ENCODE measurements around the gene B4GALNT4. TPM values are rescaled to one million over a fixed set of nuclear protein-coding genes. Genes with fewer than 3 reads are reported as not detected.

B4GALNT4 gene
- total and polyA plus RNA-seq, 2 donors (not counting 1 experiment from before 2014, with no cell fraction given) = 1.5 to 3.8 TPM

GRCh38 chr11:357582-357981 lies 11.7 kb upstream of the B4GALNT4 start:
- no peaks in the 10 kb centered on the region for H3K9me3 ChIP-seq (ENCODE audit: control insufficient read depth, insufficient read depth, low read depth, low read length)
- TF ChIP-seq EZH2 (IDR thresholded peaks at IDR 0.05; ENCODE audit: low read length, missing control alignments) (no peak), CTCF (conservative IDR thresholded peaks at IDR 0.05 in 1 of 2, IDR thresholded peaks at IDR 0.05 in 1 of 2; ENCODE audit: low read depth in 1 of 2, low read length in 2 of 2) (no peak)
- no peaks in the 10 kb centered on the region for H4K20me1 ChIP-seq (ENCODE audit: control insufficient read depth, extremely low read depth, insufficient read depth, low read length)
- no peak overlapping the region for H2AFZ ChIP-seq (ENCODE audit: low read length)
- no peak for DNase-seq (ENCODE audit: low read depth in 2 of 2)
- no peak overlapping the region for H3K9ac ChIP-seq (ENCODE audit: insufficient read depth, low read length)
- H3K4me3 ChIP-seq (replicated peaks in 1 of 4; ENCODE audit: control extremely low read depth in 1 of 4, insufficient read depth in 1 of 4, low read depth in 3 of 4, low read length in 4 of 4) = no peak overlapping the region
- peaks cover 9% of the 10 kb centered on the region for H3K27me3 ChIP-seq (ENCODE audit: control insufficient read depth, insufficient read depth, low read length)
- no peak overlapping the region for H3K4me2 ChIP-seq (ENCODE audit: extremely low read depth, insufficient read depth, low read length)
- peaks cover 2% of the 10 kb centered on the region for H3K36me3 ChIP-seq (ENCODE audit: control insufficient read depth, insufficient read depth, low read length)
- H3K4me1 ChIP-seq (ENCODE audit: control insufficient read depth, extremely low read depth, insufficient read depth, low read length) = peaks cover 8% of the 10 kb centered on the region
- H3K27ac ChIP-seq (ENCODE audit: insufficient read depth, low read length) = no peak overlapping the region
- H3K79me2 ChIP-seq (ENCODE audit: control insufficient read depth, insufficient read depth, low read length) = no peaks in the 10 kb centered on the region

GRCh38 chr11:358129-358800 lies 11.0 kb upstream of the B4GALNT4 start:
- Histone ChIP-seq H3K36me3 (ENCODE audit: control insufficient read depth, insufficient read depth, low read length) (peaks cover 2% of the 10 kb centered on the region), H3K4me3 (replicated peaks in 1 of 4; ENCODE audit: control extremely low read depth in 1 of 4, insufficient read depth in 1 of 4, low read depth in 3 of 4, low read length in 4 of 4) (no peak overlapping the region), H3K79me2 (ENCODE audit: control insufficient read depth, insufficient read depth, low read length) (no peaks in the 10 kb centered on the region), H3K27me3 (ENCODE audit: control insufficient read depth, insufficient read depth, low read length) (peaks cover 9% of the 10 kb centered on the region), H3K4me2 (ENCODE audit: extremely low read depth, insufficient read depth, low read length) (no peak overlapping the region), H4K20me1 (ENCODE audit: control insufficient read depth, extremely low read depth, insufficient read depth, low read length) (no peaks in the 10 kb centered on the region), H3K9me3 (ENCODE audit: control insufficient read depth, insufficient read depth, low read depth, low read length) (no peaks in the 10 kb centered on the region), H3K9ac (ENCODE audit: insufficient read depth, low read length) (no peak overlapping the region), H2AFZ (ENCODE audit: low read length) (no peak overlapping the region), H3K4me1 (ENCODE audit: control insufficient read depth, extremely low read depth, insufficient read depth, low read length) (peaks cover 8% of the 10 kb centered on the region), H3K27ac (ENCODE audit: insufficient read depth, low read length) (no peak overlapping the region)
- DNase-seq (ENCODE audit: low read depth in 2 of 2) = no peak
- no peak for TF ChIP-seq CTCF (conservative IDR thresholded peaks at IDR 0.05 in 1 of 2, IDR thresholded peaks at IDR 0.05 in 1 of 2; ENCODE audit: low read depth in 1 of 2, low read length in 2 of 2)
- TF ChIP-seq EZH2 (IDR thresholded peaks at IDR 0.05; ENCODE audit: low read length, missing control alignments) = no peak

GRCh38 chr11:359181-359714 lies 10.1 kb upstream of the B4GALNT4 start:
- DNase-seq (ENCODE audit: low read depth in 2 of 2) = no peak
- Histone ChIP-seq H3K4me3 (replicated peaks in 1 of 4; ENCODE audit: control extremely low read depth in 1 of 4, insufficient read depth in 1 of 4, low read depth in 3 of 4, low read length in 4 of 4) (no peak overlapping the region), H2AFZ (ENCODE audit: low read length) (no peak overlapping the region), H3K27me3 (ENCODE audit: control insufficient read depth, insufficient read depth, low read length) (peaks cover 11% of the 10 kb centered on the region), H3K36me3 (ENCODE audit: control insufficient read depth, insufficient read depth, low read length) (peaks cover 2% of the 10 kb centered on the region), H3K27ac (ENCODE audit: insufficient read depth, low read length) (no peak overlapping the region), H3K9ac (ENCODE audit: insufficient read depth, low read length) (no peak overlapping the region), H3K4me1 (ENCODE audit: control insufficient read depth, extremely low read depth, insufficient read depth, low read length) (peaks cover 8% of the 10 kb centered on the region), H4K20me1 (ENCODE audit: control insufficient read depth, extremely low read depth, insufficient read depth, low read length) (no peaks in the 10 kb centered on the region), H3K9me3 (ENCODE audit: control insufficient read depth, insufficient read depth, low read depth, low read length) (no peaks in the 10 kb centered on the region), H3K79me2 (ENCODE audit: control insufficient read depth, insufficient read depth, low read length) (no peaks in the 10 kb centered on the region), H3K4me2 (ENCODE audit: extremely low read depth, insufficient read depth, low read length) (no peak overlapping the region)
- TF ChIP-seq CTCF (conservative IDR thresholded peaks at IDR 0.05 in 1 of 2, IDR thresholded peaks at IDR 0.05 in 1 of 2; ENCODE audit: low read depth in 1 of 2, low read length in 2 of 2) (no peak), EZH2 (IDR thresholded peaks at IDR 0.05; ENCODE audit: low read length, missing control alignments) (no peak)
